ENCODE measurements around the gene MUC15.

- TF ChIP-seq, protein P1, sequence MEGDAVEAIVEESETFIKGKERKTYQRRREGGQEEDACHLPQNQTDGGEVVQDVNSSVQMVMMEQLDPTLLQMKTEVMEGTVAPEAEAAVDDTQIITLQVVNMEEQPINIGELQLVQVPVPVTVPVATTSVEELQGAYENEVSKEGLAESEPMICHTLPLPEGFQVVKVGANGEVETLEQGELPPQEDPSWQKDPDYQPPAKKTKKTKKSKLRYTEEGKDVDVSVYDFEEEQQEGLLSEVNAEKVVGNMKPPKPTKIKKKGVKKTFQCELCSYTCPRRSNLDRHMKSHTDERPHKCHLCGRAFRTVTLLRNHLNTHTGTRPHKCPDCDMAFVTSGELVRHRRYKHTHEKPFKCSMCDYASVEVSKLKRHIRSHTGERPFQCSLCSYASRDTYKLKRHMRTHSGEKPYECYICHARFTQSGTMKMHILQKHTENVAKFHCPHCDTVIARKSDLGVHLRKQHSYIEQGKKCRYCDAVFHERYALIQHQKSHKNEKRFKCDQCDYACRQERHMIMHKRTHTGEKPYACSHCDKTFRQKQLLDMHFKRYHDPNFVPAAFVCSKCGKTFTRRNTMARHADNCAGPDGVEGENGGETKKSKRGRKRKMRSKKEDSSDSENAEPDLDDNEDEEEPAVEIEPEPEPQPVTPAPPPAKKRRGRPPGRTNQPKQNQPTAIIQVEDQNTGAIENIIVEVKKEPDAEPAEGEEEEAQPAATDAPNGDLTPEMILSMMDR (IDR thresholded peaks at IDR 0.05), result no peak
- TF ChIP-seq EZH2 (IDR thresholded peaks at IDR 0.05; ENCODE audit: borderline replicate concordance, insufficient read depth, low read depth, low read length, poor library complexity, severe bottlenecking), result no peak
Measured at GRCh38 chr11:26527685-26528084, 44.4 kb downstream of the MUC15 start.

All from B cell (primary cell).